Sigmoid colon (tissue), 7 donors: ENCODE measurements around the gene BCCIP. TPM values are rescaled to one million over a fixed set of nuclear protein-coding genes. Genes with fewer than 3 reads are reported as not detected.

Experiments used
- DNase-seq: peaks from one replicate; pipeline ENCODE4 v3.0.0-alpha.2; 2019
- H3K27ac ChIP-seq, 4 donors: fragments of 200-600 bp; sonication (generic); one replicate each; pipeline ENCODE4 v1.5.1; 2016 to 2019; ENCODE audit warnings: mild to moderate bottlenecking in 1 of 4
- H3K27me3 ChIP-seq, 3 donors: fragments of 200-600 bp; sonication (generic); one replicate each; pipeline ENCODE4 v1.5.1; 2019; ENCODE audit warnings: mild to moderate bottlenecking in 1 of 3
- H3K36me3 ChIP-seq, 4 donors: fragments of 200-600 bp; sonication (generic); one replicate each; pipeline ENCODE4 v1.5.1; 2016 to 2019
- H3K4me1 ChIP-seq, 4 donors: fragments of 200-600 bp; sonication (generic); one replicate each; pipeline ENCODE4 v1.5.1; 2017 to 2019
- H3K4me3 ChIP-seq, 4 donors: fragments of 200-600 bp; sonication (generic); one replicate each; pipeline ENCODE4 v1.5.1; 2017 to 2019; ENCODE audit warnings: mild to moderate bottlenecking in 2 of 4, moderate library complexity in 1 of 4
- H3K9me3 ChIP-seq, 4 donors: fragments of 200-600 bp in 3 of 4; sonication (generic) in 3 of 4; one replicate each; pipeline versions ENCODE4 v1.5.1 to v1.6.1; 2013 to 2019
- EP300 ChIP-seq, 4 donors: sonication (generic); formaldehyde crosslinking; IDR thresholded peaks; one replicate each; pipeline ENCODE4 v1.6.1; 2017; ENCODE audit warnings: antibody characterized with exemption in 4 of 4
- POLR2A ChIP-seq, 2 donors: fragments of 450-650 bp; IDR thresholded peaks; one replicate each; pipeline ENCODE4 v1.6.1; 2016; ENCODE audit warnings: antibody characterized with exemption in 2 of 2, mild to moderate bottlenecking in 2 of 2, moderate library complexity in 2 of 2
- POLR2AphosphoS5 ChIP-seq, 4 donors: sonication (generic); formaldehyde crosslinking; IDR thresholded peaks; one replicate each; pipeline ENCODE4 v1.6.1; 2017; ENCODE audit warnings: antibody characterized with exemption in 4 of 4
- WGBS, 2 donors: extraction: QIAGEN DNeasy Blood & Tissue Kit; methylation state at CpG; one replicate each; pipeline ENCODE4 v1.1.7; 2013; 5-methylcytosine and 5-hydroxymethylcytosine counted together
- intact Hi-C: fragments of 100-400 bp; cut with DNase I; formaldehyde crosslinking; loops from one replicate; pipeline ENCODE4 v1.15.1; 2023
- polyA plus RNA-seq, 3 donors: library from polyadenylated mRNA; stranded (reverse); fragments of 200-250 nt; gene quantifications; one replicate each; pipeline ENCODE4 v1.2.3, GENCODE V29; 2013
- total RNA-seq, 4 donors: library from RNA; depleted of rRNA; stranded (reverse); fragments of >200 nt; gene quantifications; one replicate each; pipeline ENCODE4 v1.1.0, GENCODE V29; 2016
- TF ChIP-seq, protein P1 (sequence below), 4 experiments: fragments of 450-650 bp in 3 of 4; fragments of 200-600 bp in 1 of 4; IDR thresholded peaks; one replicate each; pipeline ENCODE4 v1.5.1; 2016 to 2019; ENCODE audit warnings: antibody characterized with exemption in 4 of 4, mild to moderate bottlenecking in 3 of 4, moderate library complexity in 2 of 4
- donor health status: healthy with polysubstance abuse.
- donor health status: Bipolar disorder and iron deficiency.
- donor health status: healthy.

BCCIP gene
- total and polyA plus RNA-seq, 7 donors = 37.7 to 61.4 (median 49.9) TPM

GRCh38 chr10:125782054-125782453, 41.3 kb upstream of the BCCIP start:
- no peaks in the 10 kb centered on the region for H3K27me3 ChIP-seq
- no peaks in the 10 kb centered on the region for H3K36me3 ChIP-seq
- 91 to 97% methylated on average over 11 of the region's 11 CpGs for WGBS, 2 donors
- intact Hi-C loops = no loop called here
- no peaks in the 10 kb centered on the region for H3K9me3 ChIP-seq
- no peak for TF ChIP-seq EP300 (IDR thresholded peaks at IDR 0.05)
- TF ChIP-seq POLR2AphosphoS5 (IDR thresholded peaks at IDR 0.05) = no peak
- TF ChIP-seq, protein P1, sequence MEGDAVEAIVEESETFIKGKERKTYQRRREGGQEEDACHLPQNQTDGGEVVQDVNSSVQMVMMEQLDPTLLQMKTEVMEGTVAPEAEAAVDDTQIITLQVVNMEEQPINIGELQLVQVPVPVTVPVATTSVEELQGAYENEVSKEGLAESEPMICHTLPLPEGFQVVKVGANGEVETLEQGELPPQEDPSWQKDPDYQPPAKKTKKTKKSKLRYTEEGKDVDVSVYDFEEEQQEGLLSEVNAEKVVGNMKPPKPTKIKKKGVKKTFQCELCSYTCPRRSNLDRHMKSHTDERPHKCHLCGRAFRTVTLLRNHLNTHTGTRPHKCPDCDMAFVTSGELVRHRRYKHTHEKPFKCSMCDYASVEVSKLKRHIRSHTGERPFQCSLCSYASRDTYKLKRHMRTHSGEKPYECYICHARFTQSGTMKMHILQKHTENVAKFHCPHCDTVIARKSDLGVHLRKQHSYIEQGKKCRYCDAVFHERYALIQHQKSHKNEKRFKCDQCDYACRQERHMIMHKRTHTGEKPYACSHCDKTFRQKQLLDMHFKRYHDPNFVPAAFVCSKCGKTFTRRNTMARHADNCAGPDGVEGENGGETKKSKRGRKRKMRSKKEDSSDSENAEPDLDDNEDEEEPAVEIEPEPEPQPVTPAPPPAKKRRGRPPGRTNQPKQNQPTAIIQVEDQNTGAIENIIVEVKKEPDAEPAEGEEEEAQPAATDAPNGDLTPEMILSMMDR (IDR thresholded peaks at IDR 0.05) = no peak
- no peak for TF ChIP-seq POLR2A (IDR thresholded peaks at IDR 0.05)
- no peak for DNase-seq
- no peak overlapping the region for H3K27ac ChIP-seq
- no peaks in the 10 kb centered on the region for H3K4me1 ChIP-seq
- H3K4me3 ChIP-seq = no peak overlapping the region

GRCh38 chr10:125782616-125783015, 40.7 kb upstream of the BCCIP start:
- Histone ChIP-seq H3K27me3 (no peaks in the 10 kb centered on the region), H3K36me3 (peaks cover 0 to 2% (median 0%) of the 10 kb centered on the region in 4 donors), H3K9me3 (no peaks in the 10 kb centered on the region), H3K27ac (no peak overlapping the region), H3K4me3 (no peak overlapping the region), H3K4me1 (no peaks in the 10 kb centered on the region)
- intact Hi-C loops = no loop called here
- DNase-seq = no peak
- TF ChIP-seq EP300 (IDR thresholded peaks at IDR 0.05) (no peak), POLR2AphosphoS5 (IDR thresholded peaks at IDR 0.05) (no peak), POLR2A (IDR thresholded peaks at IDR 0.05) (no peak)
- TF ChIP-seq, protein P1 (IDR thresholded peaks at IDR 0.05) = no peak
- WGBS, 2 donors = 91% methylated on average over 11 of the region's 11 CpGs

DNA sequence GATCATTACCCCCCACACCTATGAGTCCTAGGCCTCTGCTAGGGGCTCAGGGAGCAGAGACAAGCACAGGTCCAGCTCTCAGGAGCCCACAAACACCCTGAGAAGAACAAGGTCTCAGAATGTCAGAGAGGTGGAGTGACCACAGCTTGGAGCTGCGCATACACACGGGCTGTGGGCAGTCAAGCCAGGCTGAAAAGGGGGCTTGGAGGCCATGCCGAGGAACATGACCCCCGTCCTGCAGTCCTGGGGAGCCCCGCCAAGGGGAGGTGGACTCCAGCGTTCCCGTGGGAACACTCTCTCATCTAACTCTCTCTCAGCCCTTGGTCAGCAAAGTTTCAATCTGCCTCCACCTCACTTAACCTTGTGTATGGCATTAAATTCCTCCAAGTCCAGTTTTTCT, 39.9 kb upstream of the BCCIP start:
- Histone ChIP-seq H3K9me3 (no peaks in the 10 kb centered on the region), H3K36me3 (peaks cover 0 to 9% (median 3%) of the 10 kb centered on the region in 4 donors), H3K4me3 (no peak overlapping the region), H3K27me3 (no peaks in the 10 kb centered on the region), H3K4me1 (no peaks in the 10 kb centered on the region), H3K27ac (no peak overlapping the region)
- TF ChIP-seq, protein P1 (IDR thresholded peaks at IDR 0.05) = no peak
- no peak for TF ChIP-seq EP300 (IDR thresholded peaks at IDR 0.05)
- TF ChIP-seq POLR2A (IDR thresholded peaks at IDR 0.05) = no peak
- TF ChIP-seq POLR2AphosphoS5 (IDR thresholded peaks at IDR 0.05) = no peak
- 95% methylated on average over 7 of the region's 7 CpGs for WGBS, 2 donors
- intact Hi-C loops = no loop called here
- DNase-seq = no peak

DNA sequence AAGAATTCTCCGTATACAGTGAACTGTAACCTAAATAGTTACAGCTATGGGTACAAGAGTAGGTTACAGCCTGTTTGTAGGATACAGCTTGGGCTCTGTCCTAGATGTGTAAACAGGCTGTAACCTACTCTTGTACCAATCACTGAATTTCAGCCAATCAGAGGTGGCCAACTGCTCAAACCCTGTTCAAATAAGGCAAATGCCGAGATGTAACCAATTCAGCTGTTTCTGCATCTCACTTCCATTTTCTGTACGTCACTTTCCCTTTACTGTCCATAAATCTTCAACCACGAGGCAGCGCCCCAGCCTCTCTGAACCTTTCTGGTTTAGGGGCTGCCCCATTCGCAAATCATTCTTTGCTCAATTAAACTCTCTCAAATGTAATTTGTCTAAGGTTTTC, 39.4 kb upstream of the BCCIP start:
- intact Hi-C loops = no loop called here
- no peak overlapping the region for H3K27ac ChIP-seq
- H3K27me3 ChIP-seq = no peaks in the 10 kb centered on the region
- no peak for DNase-seq
- no peak for TF ChIP-seq EP300 (IDR thresholded peaks at IDR 0.05)
- TF ChIP-seq POLR2A (IDR thresholded peaks at IDR 0.05) = no peak
- TF ChIP-seq, protein P1 (IDR thresholded peaks at IDR 0.05) = no peak
- 67 to 82% methylated on average over 6 of the region's 6 CpGs for WGBS, 2 donors
- H3K36me3 ChIP-seq = peaks cover 0 to 15% (median 8%) of the 10 kb centered on the region in 4 donors
- H3K4me1 ChIP-seq = no peaks in the 10 kb centered on the region
- H3K9me3 ChIP-seq = no peaks in the 10 kb centered on the region
- no peak overlapping the region for H3K4me3 ChIP-seq

DNA sequence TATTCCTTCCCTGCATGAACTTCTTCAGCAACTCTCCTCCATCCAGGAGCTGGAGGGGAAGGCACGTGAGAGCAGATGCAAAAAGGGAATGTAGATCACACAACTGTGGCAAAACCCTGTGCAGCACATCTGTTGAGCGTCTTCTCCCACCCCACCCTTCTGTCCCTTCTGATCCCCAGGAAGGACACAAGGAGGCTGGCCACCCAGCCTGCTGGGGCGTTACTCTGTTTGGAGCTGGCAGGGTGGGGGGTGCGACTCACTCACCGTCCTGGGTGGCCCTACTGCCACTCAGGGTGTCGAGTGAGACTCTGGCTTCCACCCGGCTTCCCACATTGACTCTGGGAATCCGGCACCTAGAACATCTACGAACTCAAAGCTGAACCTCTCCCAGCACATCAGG, 37.6 kb upstream of the BCCIP start:
- H3K9me3 ChIP-seq = no peaks in the 10 kb centered on the region
- TF ChIP-seq POLR2A (IDR thresholded peaks at IDR 0.05) (no peak), EP300 (IDR thresholded peaks at IDR 0.05) (no peak), POLR2AphosphoS5 (IDR thresholded peaks at IDR 0.05) (no peak)
- TF ChIP-seq, protein P1 (IDR thresholded peaks at IDR 0.05) = no peak
- no peak overlapping the region for H3K27ac ChIP-seq
- WGBS, 2 donors = 72 to 74% methylated on average over 9 of the region's 9 CpGs
- DNase-seq = no peak
- no peaks in the 10 kb centered on the region for H3K27me3 ChIP-seq
- no peak overlapping the region for H3K4me3 ChIP-seq
- no peaks in the 10 kb centered on the region for H3K4me1 ChIP-seq
- peaks cover 0 to 22% (median 12%) of the 10 kb centered on the region in 4 donors for H3K36me3 ChIP-seq
- intact Hi-C loops = no loop called here
